Suprapubic skin (tissue), 4 donors: ENCODE measurements around the gene AGAP1. TPM values are rescaled to one million over a fixed set of nuclear protein-coding genes. Genes with fewer than 3 reads are reported as not detected.

Experiments used
- DNase-seq, 2 donors: peaks; one replicate each; pipeline ENCODE4 v3.0.0-alpha.2; 2019; ENCODE audit warnings: low spot score in 2 of 2
- H3K27ac ChIP-seq: fragments of 200-600 bp; sonication (generic); one replicate; pipeline ENCODE4 v1.5.1; 2019
- H3K27me3 ChIP-seq: fragments of 200-600 bp; sonication (generic); one replicate; pipeline ENCODE4 v1.5.1; 2019
- H3K36me3 ChIP-seq: fragments of 200-600 bp; sonication (generic); one replicate; pipeline ENCODE4 v1.5.1; 2019
- H3K4me1 ChIP-seq: fragments of 200-600 bp; sonication (generic); one replicate; pipeline ENCODE4 v1.5.1; 2019
- H3K4me3 ChIP-seq: fragments of 200-600 bp; sonication (generic); one replicate; pipeline ENCODE4 v1.5.1; 2019; ENCODE audit warnings: mild to moderate bottlenecking
- H3K9me3 ChIP-seq: fragments of 200-600 bp; sonication (generic); one replicate; pipeline ENCODE4 v1.5.1; 2019
- EP300 ChIP-seq: sonication (generic); formaldehyde crosslinking; IDR thresholded peaks from one replicate; pipeline ENCODE4 v1.6.1; 2017; ENCODE audit warnings: antibody characterized with exemption
- POLR2A ChIP-seq, 2 donors: fragments of 450-650 bp; IDR thresholded peaks; one replicate each; pipeline ENCODE4 v1.6.1; 2017; ENCODE audit warnings: antibody characterized with exemption in 2 of 2, mild to moderate bottlenecking in 2 of 2, moderate library complexity in 2 of 2
- POLR2AphosphoS5 ChIP-seq, 3 donors: sonication (generic); formaldehyde crosslinking; IDR thresholded peaks; one replicate each; pipeline ENCODE4 v1.6.1; 2017; ENCODE audit warnings: antibody characterized with exemption in 3 of 3
- WGBS: methylation state at CpG from one replicate; pipeline ENCODE4 v1.1.5; 2018; 5-methylcytosine and 5-hydroxymethylcytosine counted together
- total RNA-seq, 4 donors: library from RNA; depleted of rRNA; stranded (reverse); fragments of >200 nt; gene quantifications; one replicate each; pipeline ENCODE4 v1.1.0, GENCODE V29; 2016
- TF ChIP-seq, protein P1 (sequence below), 2 donors: fragments of 200-600 bp in 1 of 2; fragments of 450-650 bp in 1 of 2; sonication (generic) in 1 of 2; IDR thresholded peaks; one replicate each; pipeline ENCODE4 v1.5.1; 2016 to 2019; ENCODE audit warnings: antibody characterized with exemption in 2 of 2, mild to moderate bottlenecking in 1 of 2, moderate library complexity in 1 of 2

The AGAP1 gene
- total RNA-seq, 4 donors from 2014 or later = 14.1 to 30.7 (median 19.4) TPM

- no peak overlapping the region for H3K4me3 ChIP-seq
- H3K4me1 ChIP-seq = no peaks in the 10 kb centered on the region
- H3K36me3 ChIP-seq = peaks cover 42% of the 10 kb centered on the region
- WGBS = 97% methylated on average over 30 of the region's 30 CpGs
- TF ChIP-seq, protein P1, sequence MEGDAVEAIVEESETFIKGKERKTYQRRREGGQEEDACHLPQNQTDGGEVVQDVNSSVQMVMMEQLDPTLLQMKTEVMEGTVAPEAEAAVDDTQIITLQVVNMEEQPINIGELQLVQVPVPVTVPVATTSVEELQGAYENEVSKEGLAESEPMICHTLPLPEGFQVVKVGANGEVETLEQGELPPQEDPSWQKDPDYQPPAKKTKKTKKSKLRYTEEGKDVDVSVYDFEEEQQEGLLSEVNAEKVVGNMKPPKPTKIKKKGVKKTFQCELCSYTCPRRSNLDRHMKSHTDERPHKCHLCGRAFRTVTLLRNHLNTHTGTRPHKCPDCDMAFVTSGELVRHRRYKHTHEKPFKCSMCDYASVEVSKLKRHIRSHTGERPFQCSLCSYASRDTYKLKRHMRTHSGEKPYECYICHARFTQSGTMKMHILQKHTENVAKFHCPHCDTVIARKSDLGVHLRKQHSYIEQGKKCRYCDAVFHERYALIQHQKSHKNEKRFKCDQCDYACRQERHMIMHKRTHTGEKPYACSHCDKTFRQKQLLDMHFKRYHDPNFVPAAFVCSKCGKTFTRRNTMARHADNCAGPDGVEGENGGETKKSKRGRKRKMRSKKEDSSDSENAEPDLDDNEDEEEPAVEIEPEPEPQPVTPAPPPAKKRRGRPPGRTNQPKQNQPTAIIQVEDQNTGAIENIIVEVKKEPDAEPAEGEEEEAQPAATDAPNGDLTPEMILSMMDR (IDR thresholded peaks at IDR 0.05) = no peak
- no peak overlapping the region for H3K27ac ChIP-seq
- DNase-seq = no peak
- H3K9me3 ChIP-seq = no peaks in the 10 kb centered on the region
- H3K27me3 ChIP-seq = no peaks in the 10 kb centered on the region
Observed at GRCh38 chr2:236124182-236124893, 630.5 kb downstream of the AGAP1 start.

GRCh38 chr2:236125541-236125940 lies 631.7 kb downstream of the AGAP1 start:
- no peak overlapping the region for H3K27ac ChIP-seq
- no peak for TF ChIP-seq EP300
- TF ChIP-seq, protein P1 (IDR thresholded peaks at IDR 0.05) = no peak
- DNase-seq = no peak
- no peak overlapping the region for H3K4me3 ChIP-seq
- H3K4me1 ChIP-seq = no peaks in the 10 kb centered on the region
- H3K9me3 ChIP-seq = no peaks in the 10 kb centered on the region
- WGBS = 93% methylated on average over 16 of the region's 16 CpGs
- H3K27me3 ChIP-seq = no peaks in the 10 kb centered on the region
- peaks cover 42% of the 10 kb centered on the region for H3K36me3 ChIP-seq

DNA sequence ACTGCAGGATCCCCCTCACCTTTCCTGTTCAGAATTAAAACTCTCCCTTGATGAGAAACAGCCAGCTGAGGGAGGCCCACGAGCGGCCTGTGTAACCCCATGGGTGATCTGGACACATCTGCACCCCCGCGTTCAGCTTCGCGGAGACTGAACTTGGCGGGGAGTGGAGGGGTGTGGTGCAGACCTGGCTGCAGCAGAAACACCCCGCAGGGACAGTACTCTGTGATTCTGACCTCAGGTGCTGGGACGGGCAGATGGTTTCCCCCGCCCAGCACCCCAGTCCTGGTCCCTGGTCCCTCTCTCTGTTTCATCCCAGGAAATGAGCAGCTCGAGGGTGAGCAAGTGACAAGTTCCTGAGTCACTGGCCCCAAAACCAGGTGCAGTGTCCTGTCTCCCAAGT lies 633.2 kb downstream of the AGAP1 start:
- Histone ChIP-seq H3K4me3 (no peak overlapping the region), H3K9me3 (no peaks in the 10 kb centered on the region), H3K27ac (no peak overlapping the region), H3K4me1 (no peaks in the 10 kb centered on the region), H3K27me3 (no peaks in the 10 kb centered on the region), H3K36me3 (peaks cover 37% of the 10 kb centered on the region)
- no peak for DNase-seq
- TF ChIP-seq POLR2AphosphoS5 (IDR thresholded peaks at IDR 0.05) = no peak
- TF ChIP-seq, protein P1 (IDR thresholded peaks at IDR 0.05) = no peak
- TF ChIP-seq EP300 = no peak
- TF ChIP-seq POLR2A (IDR thresholded peaks at IDR 0.05) = no peak
- 83% methylated on average over 3 of the region's 11 CpGs for WGBS

- H3K36me3 ChIP-seq = peaks cover 36% of the 10 kb centered on the region
- WGBS = 94% methylated on average over 17 of the region's 17 CpGs
- H3K27ac ChIP-seq = no peak overlapping the region
- H3K27me3 ChIP-seq = no peaks in the 10 kb centered on the region
- no peak for DNase-seq
- no peaks in the 10 kb centered on the region for H3K4me1 ChIP-seq
- no peaks in the 10 kb centered on the region for H3K9me3 ChIP-seq
- TF ChIP-seq, protein P1 (IDR thresholded peaks at IDR 0.05) = no peak
- TF ChIP-seq POLR2AphosphoS5 (IDR thresholded peaks at IDR 0.05) = no peak
- no peak for TF ChIP-seq EP300
- TF ChIP-seq POLR2A (IDR thresholded peaks at IDR 0.05) = no peak
- H3K4me3 ChIP-seq = no peak overlapping the region
Observed at GRCh38 chr2:236128321-236128720, 634.5 kb downstream of the AGAP1 start.

GRCh38 chr2:236129935-236130334 lies 636.1 kb downstream of the AGAP1 start:
- Histone ChIP-seq H3K9me3 (no peaks in the 10 kb centered on the region), H3K36me3 (peaks cover 19% of the 10 kb centered on the region), H3K4me3 (no peak overlapping the region), H3K4me1 (no peaks in the 10 kb centered on the region), H3K27ac (no peak overlapping the region), H3K27me3 (no peaks in the 10 kb centered on the region)
- DNase-seq = no peak
- TF ChIP-seq POLR2A (IDR thresholded peaks at IDR 0.05) = no peak
- no peak for TF ChIP-seq POLR2AphosphoS5 (IDR thresholded peaks at IDR 0.05)
- TF ChIP-seq, protein P1 (IDR thresholded peaks at IDR 0.05) = no peak
- TF ChIP-seq EP300 = no peak
- 80% methylated on average over 2 of the region's 4 CpGs for WGBS
